Bronchial epithelial cell (primary cell): ENCODE results near the gene MLST8. TPM values are rescaled to one million over a fixed set of nuclear protein-coding genes. Genes with fewer than 3 reads are reported as not detected.

Experiments used
- DNase-seq: peaks from one replicate; pipeline ENCODE4 v3.0.0-alpha.2; 2010; ENCODE audit warnings: low read depth
- FAIRE-seq: peaks from 2 replicates; lab custom pipeline; 2011; peaks lifted over from hg19 to GRCh38; lab: Jason Lieb, UNC
- H3K27me3 ChIP-seq: 2 replicates; pipeline ENCODE4 v1.5.1; 2011; ENCODE audit warnings: low read length; ENCODE audit not compliant: control insufficient read depth, insufficient read depth
- H3K36me3 ChIP-seq: 2 replicates; pipeline ENCODE4 v1.5.1; 2011; ENCODE audit warnings: low read length; ENCODE audit not compliant: control insufficient read depth, insufficient read depth
- H3K4me3 ChIP-seq: 2 replicates; pipeline ENCODE4 v1.5.1; 2011; ENCODE audit warnings: mild to moderate bottlenecking, low read depth, low read length, control low read depth
- CTCF ChIP-seq: IDR thresholded peaks from 2 replicates; pipeline ENCODE4 v1.5.1; 2011; ENCODE audit warnings: mild to moderate bottlenecking, moderate library complexity, low read length, control low read depth, inconsistent platforms; ENCODE audit not compliant: insufficient read depth, severe bottlenecking
- total RNA-seq: library from RNA; depleted of rRNA; stranded (reverse); fragments of >200 nt; gene quantifications from 2 replicates; pipeline ENCODE4 v1.2.1, GENCODE V29; 2014

The MLST8 gene
- total RNA-seq, 1 donor from 2014 or later: 11.6 TPM

GRCh38 chr16:2175454-2175853 lies 29.8 kb upstream of the MLST8 start:
- peaks cover 23% of the 10 kb centered on the region for H3K36me3 ChIP-seq
- no peak overlapping the region for H3K4me3 ChIP-seq
- no peak for FAIRE-seq

GRCh38 chr16:2176047-2176446 lies 29.2 kb upstream of the MLST8 start:
- no peak for TF ChIP-seq CTCF
- DNase-seq: no peak
- no peak overlapping the region for H3K4me3 ChIP-seq
- no peaks in the 10 kb centered on the region for H3K27me3 ChIP-seq
- peaks cover 23% of the 10 kb centered on the region for H3K36me3 ChIP-seq
- FAIRE-seq: no peak

More at GRCh38 chr16:2175454-2175853, 29.8 kb upstream of the MLST8 start:
- TF ChIP-seq CTCF: no peak
- no peak for DNase-seq
- H3K27me3 ChIP-seq: no peaks in the 10 kb centered on the region

GRCh38 chr16:2177101-2177500 lies 28.2 kb upstream of the MLST8 start:
- TF ChIP-seq CTCF: no peak
- no peaks in the 10 kb centered on the region for H3K27me3 ChIP-seq
- FAIRE-seq (no peak), DNase-seq (no peak)
- no peak overlapping the region for H3K4me3 ChIP-seq
- peaks cover 18% of the 10 kb centered on the region for H3K36me3 ChIP-seq

- Histone ChIP-seq H3K36me3 (peaks cover 16% of the 10 kb centered on the region), H3K27me3 (no peaks in the 10 kb centered on the region), H3K4me3 (no peak overlapping the region)
- DNase-seq: no peak
- FAIRE-seq: no peak
- no peak for TF ChIP-seq CTCF
Observed at GRCh38 chr16:2177561-2177960, 27.7 kb upstream of the MLST8 start.

GRCh38 chr16:2178321-2179106 lies 26.7 kb upstream of the MLST8 start:
- Histone ChIP-seq H3K36me3 (peaks cover 13% of the 10 kb centered on the region), H3K27me3 (no peaks in the 10 kb centered on the region), H3K4me3 (no peak overlapping the region)
- DNase-seq (no peak), FAIRE-seq (no peak)
- no peak for TF ChIP-seq CTCF
